HG02938 (cell line): Measurements from ENCODE around the gene CCND3.

Experiments
- ATAC-seq: cut with Tn5 transposase; IDR thresholded peaks from one replicate; pipeline ENCODE4 v1.9.1; 2021; ENCODE audit warnings: mild to moderate bottlenecking, moderate library complexity; ENCODE audit not compliant: unreplicated experiment

Gene CCND3

DNA sequence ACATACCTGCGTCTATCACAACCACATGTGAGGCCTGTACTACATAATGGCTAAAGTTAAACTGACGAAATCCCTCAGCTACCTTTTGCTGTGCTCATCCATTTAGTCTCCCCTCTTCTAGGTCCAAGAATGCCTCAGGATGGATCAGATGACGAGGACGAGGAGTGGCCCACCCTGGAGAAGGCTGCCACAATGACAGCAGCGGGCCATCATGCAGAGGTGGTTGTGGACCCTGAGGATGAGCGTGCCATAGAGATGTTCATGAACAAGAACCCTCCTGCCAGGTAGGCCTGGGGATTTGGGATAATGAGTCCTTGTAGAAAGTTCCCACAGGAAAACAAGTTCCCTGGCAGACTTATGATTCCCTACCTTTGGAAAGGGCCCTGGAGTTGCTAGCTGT is 14.4 kb downstream of the CCND3 start:
- no peak for ATAC-seq

DNA sequence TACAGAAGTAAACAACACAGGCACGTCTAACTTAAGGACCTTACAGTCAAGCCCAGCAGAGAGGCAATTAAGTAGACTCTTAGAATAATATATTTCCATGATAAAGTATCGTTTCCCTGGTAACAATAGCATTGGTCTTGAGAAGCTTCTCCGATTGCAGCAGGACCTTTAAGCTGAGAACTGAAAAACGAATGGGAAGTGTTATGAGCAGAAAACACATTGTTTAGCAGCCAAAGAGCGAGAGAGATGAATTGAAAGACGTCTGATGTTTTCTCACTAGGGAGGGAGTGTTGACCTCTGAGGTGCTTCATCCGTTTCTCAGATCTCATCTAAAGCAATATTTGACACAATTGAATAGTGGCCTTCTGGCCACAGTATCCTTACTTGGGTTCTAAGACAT is 19.5 kb downstream of the CCND3 start:
- no peak for ATAC-seq

DNA sequence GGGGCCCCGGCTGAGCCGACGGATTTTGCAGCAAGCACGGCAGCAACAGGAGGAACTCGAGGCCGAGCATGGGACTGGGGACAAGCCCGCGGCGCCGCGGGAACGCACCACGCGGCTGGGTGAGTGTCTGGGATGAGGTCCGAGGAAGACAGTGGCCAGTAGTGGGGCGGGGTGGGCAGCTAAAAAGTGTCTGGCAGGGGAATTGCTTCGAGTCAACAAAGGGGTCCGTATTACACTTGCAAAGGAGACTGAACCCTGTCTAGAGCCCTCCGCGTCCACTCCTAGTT is 20.0 kb downstream of the CCND3 start:
- ATAC-seq: no peak

DNA sequence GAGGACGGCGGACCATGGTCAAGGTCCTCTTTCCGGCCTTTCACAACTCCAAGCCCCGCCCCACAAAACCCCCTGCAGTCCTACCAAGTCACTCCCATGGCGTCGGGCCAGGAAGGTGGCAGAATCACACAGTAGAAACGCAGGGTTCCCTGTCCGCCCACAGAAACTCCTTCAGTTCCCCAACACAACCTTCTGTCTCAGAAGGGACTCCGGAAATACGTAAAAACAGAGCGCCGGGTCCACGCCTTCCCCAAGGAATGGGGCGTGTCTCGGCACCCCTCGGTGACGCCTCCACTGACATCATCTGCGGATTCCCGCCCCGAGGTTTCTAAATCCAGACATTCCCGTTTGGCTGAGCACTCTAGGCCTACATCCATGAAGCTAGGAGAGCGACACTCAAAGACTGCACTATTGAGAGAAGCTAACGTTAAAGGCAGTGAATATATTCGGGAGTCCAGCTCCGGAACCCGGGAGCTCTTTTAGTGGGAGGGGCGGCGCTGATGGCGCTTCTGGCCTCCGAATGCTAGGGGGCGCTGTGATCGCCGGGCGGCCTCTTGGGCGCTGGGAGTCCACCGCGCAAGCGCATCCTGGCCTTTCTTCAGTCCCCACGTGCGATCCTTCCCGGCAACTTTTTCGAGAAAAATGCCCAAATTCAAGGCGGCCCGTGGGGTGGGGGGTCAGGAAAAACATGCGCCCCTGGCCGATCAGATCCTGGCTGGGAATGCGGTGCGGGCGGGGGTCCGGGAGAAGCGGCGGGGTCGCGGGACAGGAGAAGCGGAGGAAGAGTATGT is 20.5 kb downstream of the CCND3 start, which contains the start of the genes BYSL and MED20:
BYSL (plus strand) TSS at position 579 of the 791 bp plus-strand sequence; CDS start at position 643, 64 bp downstream.
MED20 (minus strand) TSS at position 219 of the 791 bp plus-strand sequence; CDS start at position 98, 121 bp downstream.
- peak; percentile 85 for ATAC-seq

DNA sequence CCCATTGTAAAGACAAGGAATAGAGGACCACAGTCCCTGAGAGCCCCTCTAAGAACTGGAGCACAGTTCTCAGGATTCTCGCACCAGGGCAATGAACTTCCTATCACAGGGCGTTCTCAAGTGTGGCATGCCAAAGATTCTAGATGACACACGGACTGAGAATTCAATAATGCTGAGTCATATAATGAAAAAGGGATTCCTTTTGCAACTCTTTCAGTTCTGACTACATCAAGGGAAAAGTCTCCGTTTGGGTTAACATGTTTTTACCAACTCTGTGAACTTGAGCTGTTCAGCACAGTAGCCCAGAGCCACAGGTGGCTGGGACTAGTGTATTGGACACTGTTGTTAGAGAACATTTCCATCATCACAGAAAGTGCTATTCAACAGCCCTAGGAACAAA is 24.1 kb downstream of the CCND3 start:
- no peak for ATAC-seq

DNA sequence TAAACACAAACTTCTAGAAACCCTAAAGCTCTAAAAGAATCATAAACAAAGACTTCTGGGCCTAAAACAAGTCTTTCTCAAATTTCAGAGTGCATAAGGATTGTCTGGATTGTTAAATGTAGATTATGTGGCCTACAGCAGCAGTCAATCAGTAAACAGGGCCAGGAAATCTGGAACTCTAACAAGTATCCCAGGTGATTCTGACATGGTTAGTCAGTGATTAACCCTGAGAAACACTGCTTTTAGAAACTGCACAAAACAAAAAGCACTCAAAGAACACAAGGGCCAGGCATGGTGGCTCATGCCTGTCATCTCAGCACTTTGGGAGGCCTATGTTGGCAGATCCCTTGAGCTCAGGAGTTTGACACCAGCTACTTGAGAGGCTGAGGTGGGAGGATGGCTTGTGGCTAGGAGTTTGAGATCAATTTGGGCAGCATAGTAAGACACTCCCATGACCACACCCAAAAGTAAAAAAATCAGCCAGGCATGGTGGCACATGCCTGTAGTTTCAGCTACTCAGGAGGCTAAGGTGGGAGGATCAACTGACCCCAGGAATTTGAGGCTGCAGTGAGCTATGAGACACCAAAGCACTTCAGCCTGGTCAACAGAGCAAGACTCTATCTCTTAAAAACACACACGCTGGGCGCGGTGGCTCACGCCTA is 26.6 kb downstream of the CCND3 start:
- no peak for ATAC-seq

DNA sequence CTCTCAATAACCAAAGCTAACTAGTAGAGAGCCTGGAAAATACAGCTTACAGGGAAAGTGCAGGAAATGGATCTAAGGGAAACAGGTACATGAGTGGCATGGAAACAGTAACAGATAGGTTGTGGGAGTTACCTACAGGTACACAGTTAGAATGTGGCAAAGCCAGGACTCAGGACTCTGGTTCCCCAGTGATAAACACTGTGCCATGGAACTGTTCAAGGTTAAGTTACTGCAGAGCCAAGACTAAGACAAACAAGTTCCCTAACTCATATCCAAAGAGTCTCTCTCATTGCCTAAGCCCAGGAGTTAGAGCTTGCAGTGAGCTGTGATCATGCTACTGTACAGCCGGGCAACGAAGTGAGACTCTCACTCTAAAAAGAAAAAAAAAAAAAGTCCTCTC is 27.3 kb downstream of the CCND3 start:
- no peak for ATAC-seq

DNA sequence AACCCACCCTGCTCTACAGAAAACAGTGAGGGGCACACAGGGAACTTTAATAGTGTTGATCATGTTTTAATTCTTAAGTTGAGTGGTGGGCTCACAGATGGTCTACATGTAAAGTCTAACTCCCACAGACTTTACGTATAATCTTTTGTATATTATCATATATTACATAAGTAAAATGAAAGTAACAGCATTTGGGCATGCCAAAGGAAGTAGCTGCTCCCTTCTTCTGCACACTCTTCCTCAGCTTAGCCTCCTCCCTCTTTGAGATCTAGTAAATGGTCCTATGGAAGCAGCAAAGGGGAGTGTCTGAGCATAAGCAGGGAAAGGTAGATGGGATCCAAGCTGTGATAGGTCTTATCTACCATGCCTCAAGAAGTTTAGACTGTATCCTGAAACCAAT is 31.9 kb downstream of the CCND3 start:
- ATAC-seq: no peak

DNA sequence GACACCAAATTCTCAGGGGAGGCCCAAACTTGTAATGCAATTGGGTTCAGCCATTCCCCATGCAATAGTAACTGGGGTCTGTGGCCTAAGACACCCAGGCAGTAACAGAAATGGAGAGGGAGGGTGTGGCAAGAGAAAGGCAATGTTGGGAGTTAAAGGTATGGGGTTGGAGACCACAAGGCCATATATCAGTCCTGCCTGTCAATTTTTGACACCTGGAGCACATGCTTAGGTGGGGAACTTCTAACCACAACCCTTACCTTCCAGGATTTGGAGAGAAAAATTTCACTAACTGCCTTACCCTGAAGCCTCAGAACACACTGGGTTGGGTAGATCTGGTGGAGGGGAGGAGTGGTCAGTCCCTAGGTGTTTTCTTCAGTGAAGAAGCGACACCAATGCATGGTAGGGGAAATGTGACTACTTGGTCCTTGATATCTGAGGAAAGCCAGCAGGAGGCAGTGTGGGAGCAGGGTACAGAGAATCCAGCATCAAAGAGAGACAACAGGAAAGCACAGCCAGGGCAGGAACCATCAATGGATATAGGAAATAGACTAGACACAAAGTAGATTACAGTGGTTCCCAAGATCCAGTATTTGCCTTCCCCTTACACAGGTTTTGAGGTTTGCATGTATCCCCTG is 39.6 kb downstream of the CCND3 start:
- ATAC-seq: no peak

DNA sequence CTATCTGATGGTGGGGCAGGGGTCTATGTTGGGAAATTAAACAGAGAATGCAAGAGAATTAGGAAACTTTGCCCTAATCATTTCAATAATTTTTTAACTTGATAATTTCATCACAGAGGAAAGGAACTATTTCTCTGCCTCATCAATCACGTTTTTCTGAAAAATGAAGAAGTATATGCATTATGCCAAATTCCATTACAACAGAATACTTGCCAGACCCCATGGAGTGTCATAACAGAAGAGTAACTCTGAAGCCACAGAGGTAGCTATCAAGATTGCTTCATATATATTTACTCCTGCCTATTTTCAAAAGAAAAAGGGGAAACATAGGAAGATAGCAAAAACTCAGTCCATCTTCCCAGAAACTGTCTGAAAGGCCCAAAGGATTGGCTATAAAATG is 40.7 kb downstream of the CCND3 start:
- ATAC-seq: no peak

DNA sequence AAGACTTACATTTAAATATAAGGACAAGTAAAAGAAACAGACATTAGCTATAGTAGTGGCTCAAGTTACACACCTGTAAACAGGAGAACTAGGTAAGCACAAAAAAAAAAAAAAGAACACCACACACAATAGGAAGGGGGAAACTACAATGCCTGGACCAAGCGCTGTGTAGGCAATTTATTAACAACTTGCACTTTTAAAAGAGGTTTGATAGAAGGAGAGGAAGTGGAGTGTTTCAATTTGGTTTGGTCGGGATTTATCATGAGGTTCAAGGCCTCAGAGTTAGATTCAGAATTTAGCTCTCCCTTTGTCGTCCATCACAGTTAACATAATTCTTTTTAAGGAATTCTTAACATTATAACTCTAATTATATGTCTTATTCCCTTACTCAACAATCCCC is 45.3 kb downstream of the CCND3 start:
- ATAC-seq: no peak

DNA sequence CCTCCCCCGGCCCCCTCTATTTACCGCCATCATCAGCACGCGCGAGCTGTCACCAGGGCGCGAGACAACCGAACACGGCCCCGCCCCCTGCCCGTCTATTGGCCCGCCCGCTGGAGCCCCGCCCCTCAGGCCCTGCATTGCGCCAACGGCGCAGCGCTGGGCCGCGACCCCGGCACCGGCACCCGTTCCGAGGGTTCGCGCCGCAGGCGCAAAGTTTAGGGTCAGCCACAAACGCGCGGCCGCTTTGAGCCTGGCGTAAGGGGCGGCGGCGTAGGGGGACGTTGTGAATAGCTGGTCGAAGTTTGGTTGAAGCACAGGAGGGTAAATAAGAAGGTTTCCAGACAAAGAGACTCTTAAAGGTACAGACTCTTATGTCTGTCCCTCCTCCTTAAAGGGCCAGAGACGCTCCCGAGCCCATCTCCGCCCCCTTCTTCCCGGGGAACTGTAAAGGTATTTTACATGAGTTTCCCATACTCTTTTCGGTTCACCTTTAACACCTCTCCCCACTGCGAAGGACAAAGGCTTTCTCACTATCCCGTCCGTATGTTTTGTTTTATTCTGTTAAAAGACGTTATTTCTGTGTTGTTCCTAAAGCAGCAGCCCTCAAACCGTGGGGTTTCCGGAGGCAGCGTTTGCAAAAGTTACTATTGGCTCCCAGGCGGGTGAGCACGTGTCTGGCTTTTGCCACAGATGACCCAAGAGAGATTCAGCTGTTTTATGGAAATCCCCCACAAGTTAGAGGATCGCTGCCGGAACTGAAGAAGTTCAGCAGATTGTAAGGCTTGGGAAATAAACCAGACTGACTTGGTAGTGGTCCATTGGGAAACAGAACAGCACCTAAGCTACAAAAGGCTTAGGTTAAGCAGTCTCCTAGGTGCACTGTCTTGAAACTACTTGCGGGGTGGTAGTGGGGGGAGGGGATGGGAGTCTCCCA is 46.0 kb downstream of the CCND3 start, which contains the start of gene USP49:
USP49 (minus strand) TSS at position 76 of the 934 bp plus-strand sequence. CDS start 88,392 bp downstream, outside the sequence.
- peak; percentile 76 for ATAC-seq

DNA sequence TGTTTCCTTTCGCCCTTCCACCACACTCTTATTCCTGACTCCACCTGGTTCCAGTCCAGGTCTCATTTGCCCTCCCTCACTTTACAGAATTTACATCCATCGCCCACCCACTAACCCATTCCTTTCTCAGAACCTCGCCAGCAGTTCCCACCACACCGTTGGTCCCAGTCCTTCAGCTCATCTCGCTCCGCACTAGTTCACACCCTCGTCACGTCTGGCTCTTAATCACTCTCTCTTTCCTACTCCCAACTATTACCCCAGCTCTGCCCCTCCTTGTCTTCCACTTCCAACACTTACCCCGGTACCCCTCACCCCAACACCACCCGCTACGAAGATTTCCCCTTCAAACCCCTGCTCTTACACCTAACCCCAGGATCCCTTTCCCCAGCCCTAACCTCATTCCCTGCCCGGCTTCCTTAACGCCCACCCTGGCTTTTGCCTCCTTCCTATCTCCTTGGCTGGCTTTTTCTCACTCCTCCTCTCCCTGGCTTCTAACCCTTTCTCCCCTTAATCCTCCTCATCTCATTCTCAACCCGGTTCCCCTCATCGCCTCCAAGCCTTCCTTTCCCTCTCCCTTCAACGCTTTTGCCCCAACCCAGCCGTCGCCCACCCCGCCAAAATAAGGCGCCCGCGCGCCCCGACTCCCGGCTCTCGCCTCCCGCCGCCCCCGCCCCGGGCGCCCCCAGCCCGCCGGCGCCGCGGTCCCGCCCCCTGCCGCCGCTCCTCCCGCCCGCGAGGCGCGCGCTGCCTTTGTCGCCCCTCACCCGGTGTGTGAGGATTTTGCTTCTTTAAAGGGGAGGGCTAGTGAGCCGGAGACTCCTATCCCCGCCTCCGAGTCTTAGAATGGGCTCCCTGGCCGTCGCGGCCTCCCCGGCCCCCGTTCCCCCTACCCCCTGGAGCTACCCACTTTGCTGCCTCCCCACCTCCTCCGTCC is 47.0 kb downstream of the CCND3 start:
- ATAC-seq: peak; percentile 24

DNA sequence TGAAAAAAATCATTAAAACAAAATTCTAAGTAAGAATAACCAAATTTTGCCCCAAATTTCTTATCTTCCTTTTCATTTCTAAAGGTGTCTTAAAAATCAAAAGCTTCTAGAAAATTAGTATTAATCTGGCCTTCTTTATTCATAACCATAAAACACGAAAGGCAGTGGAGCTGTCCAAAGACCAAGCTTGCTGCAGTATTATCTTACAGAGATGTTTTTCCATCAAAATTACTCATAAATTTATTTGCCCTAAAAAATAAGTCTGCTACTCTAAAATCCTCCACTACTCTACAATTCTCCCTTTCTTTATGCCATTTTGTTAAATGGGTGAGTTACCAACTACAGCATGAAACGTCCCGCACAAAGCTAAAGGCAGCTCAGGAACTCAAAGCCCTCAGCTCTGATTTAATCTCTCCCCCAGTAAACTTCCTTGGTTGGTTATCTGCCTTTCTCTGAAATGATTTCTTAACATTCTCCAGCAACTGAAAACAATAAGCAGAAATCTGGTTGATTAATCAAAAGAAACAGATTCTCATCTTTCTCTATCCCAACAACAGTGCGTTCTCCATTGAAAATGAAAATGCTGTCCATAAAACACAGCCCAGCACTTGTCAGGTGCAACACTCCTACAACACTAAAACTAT is 48.6 kb downstream of the CCND3 start:
- no peak for ATAC-seq

DNA sequence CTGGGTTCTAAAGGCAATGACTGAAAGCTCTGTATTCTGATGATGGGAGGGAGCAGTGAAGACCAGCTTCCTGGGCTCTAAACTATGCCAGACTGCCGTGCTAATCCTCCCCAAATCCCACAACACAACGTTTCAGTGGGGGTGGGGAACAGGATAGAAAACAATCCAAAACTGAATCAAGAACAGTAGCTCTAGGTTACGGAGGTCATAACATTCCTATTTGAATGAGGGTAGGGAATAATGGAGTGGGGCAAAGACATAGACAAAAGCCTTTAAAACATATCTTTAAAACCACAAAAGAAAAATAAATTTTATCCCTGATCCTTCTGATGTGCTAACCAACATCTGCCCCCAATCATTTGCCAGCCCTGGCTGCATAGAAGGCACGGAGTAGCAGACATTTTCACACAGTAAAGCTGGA is 54.3 kb downstream of the CCND3 start:
- ATAC-seq: no peak

DNA sequence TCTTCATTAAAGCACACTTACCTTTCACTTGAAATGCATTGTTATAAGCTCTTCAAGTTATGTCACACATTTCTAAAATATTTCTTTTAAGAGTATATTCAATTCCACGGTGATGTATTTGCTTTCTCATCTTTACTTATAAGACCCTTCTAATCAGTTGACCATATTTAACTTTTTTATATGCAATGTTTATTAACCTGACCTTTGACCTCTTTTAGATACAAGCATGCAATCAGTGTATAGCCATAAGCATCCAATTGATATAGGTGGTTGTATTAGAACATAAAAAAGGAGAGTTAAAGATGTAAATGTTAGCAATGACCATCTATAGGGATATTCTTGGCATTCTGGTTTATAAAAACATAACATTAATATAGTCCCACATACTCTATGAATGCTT is 55.7 kb downstream of the CCND3 start:
- ATAC-seq: no peak

DNA sequence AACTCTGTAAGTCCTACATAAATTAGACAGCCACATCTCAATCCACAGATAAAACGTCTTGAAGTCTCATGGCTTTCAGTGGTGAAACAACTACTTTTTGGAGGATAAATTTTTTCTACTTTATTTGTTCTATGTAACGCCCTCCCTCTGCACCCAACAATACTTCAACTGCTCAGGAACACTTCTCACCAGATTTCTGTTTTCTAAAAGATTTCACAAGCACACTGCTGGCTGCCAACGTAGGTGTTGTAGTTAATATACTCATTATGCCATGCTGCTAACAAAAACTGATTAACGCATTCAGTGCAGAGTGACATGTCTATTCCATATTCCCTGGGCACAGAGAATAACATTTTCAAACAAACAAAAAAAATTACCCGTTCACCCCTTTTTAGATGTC is 56.7 kb downstream of the CCND3 start:
- no peak for ATAC-seq
